GM12872 (cell line): ENCODE data around the gene HS1BP3.

ENCODE experiments used
- CTCF ChIP-seq: IDR thresholded peaks from 3 replicates; pipeline ENCODE4 v1.5.1; 2011; ENCODE audit warnings: low read depth, mild to moderate bottlenecking, low read length, moderate library complexity; ENCODE audit not compliant: insufficient read depth

The HS1BP3 gene

DNA sequence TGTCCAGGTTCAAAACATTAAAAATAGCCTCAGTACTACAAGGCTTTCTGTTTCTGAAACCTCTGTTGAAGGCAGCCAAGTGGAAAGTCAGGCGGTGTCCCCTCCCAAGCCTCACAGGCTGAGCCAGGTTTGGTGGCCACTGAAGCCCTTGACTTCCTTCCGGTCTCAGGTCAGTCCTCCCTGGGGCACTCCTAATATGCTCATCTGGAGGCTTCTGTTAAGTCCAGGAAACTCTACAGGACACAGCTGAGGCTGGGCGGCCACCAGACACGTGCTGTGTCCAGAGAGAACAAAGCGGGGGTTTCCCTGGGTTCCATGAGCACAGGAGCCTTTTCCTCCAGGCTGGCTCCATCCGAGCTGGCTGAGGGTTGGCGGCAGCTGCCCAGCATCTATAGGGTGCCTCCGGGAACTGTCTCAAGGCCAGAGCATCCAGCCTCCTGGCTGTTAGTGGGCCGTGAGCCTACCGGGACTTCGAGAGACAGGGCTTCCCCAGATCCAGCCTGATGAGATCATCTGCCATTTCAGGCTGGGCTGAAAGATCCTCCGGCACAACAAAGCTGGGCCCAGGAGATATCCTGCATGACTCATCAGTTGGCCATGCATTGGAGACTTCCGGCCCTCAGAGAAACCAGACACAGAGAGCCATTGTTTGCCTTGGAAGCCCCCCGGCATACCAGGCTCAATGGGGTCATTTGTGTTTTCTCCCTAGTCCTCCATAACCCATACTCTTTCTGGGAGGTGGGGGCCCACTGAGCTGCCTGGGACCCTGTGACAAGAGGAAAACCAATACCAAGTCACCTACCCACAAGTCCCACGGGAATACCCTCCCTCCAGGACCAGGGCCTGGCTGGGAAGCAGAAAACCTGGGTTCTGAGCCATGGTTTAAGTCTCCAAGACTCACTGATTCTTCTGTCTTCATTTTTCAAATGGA is 71.7 kb downstream of the HS1BP3 start:
- TF ChIP-seq CTCF, result no peak

- TF ChIP-seq CTCF, result no peak
These were observed 72.5 kb downstream of the HS1BP3 start for GRCh38 chr2:20578266-20578894.

DNA sequence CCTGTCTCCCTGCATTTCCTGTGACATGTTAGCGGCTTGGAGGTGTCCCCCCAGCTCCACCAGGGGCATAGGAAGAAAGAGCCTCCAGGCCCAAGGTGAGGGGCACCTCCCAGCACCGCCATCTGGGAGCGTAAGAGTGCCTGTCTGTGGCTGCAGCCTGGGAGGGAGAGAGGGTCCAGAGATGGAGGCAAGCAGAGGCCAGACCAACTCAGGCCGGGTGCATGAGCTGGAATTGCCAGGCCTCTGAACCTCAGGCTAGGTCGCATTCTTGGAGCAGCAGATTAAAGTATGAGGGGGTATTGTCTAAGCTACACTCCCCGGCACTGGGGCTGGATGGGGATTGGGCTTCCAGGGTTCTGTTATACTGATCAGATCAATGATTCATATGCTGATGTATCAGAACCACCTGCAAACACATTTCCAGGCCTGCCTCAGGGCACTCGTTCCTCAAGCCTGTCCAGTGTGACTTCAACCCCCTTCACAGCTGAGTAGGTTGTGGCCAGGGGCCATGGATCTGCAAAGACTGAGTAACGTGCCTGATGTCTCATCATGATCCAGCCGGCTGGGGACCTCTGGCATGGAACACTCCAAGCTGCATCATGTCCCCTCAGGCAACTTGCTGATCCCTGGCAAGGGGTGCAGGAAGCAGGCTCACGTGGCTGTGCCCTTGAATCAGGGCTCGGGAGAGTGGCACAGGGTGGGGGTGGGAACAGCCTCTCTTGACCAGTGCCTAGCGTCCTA is 73.2 kb downstream of the HS1BP3 start:
- no peak for TF ChIP-seq CTCF

DNA sequence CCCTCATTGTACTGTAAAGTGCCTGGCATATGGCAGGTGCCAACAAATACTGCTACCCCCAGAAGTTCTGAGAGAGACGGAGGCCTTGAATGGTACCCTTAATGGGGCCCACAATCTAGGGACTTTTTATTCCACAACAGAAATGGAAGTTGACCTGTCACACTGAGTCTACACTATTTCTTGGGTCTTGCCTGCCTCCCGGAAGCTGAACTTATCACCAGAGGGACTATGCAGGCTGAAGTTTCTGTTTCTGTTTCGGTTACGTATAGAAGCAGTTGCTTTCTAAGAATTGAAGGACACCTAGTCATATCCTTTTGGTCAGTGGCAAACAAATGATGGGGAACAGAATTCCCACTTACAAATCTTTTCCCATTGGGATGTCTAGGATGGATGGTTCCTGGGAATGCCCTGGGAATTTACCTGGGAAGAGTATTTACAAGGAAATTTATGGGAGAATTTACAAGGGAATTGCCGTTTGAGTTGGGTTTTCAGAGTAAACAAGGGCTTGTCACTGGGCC is 74.2 kb downstream of the HS1BP3 start:
- TF ChIP-seq CTCF, result no peak

- no peak for TF ChIP-seq CTCF
These were observed 74.8 kb downstream of the HS1BP3 start for GRCh38 chr2:20575935-20576597.

- TF ChIP-seq CTCF, result no peak
These were observed 75.5 kb downstream of the HS1BP3 start for GRCh38 chr2:20575414-20575813.
